SK-N-SH treated with all-trans-retinoic acid at 6 μM for 48 hours (cell line): Measurements from ENCODE around the gene PPIL1.

Experiments used
- ATAC-seq: fragments of 200-7000 bp; cut with Tn5 transposase; 3 replicates; pipeline ENCODE4 v1.9.1; 2020; ENCODE audit warnings: mild to moderate bottlenecking, moderate library complexity
- ARNTL ChIP-seq: fragments of 450-650 bp; formaldehyde crosslinking; IDR thresholded peaks from 2 replicates; pipeline ENCODE4 v1.5.0; 2020; ENCODE audit warnings: low read depth, mild to moderate bottlenecking, moderate library complexity, borderline replicate concordance
- BACH2 ChIP-seq: fragments of 250-450 bp; sonication (Bioruptor Pico); IDR thresholded peaks from 2 replicates; pipeline ENCODE4 v1.9.0; 2021; ENCODE audit warnings: mild to moderate bottlenecking, borderline replicate concordance
- CSDC2 ChIP-seq: fragments of 250-450 bp; sonication (Bioruptor Pico); IDR thresholded peaks from 2 replicates; pipeline ENCODE4 v1.5.0; 2020; ENCODE audit warnings: mild to moderate bottlenecking, moderate library complexity
- ESRRG ChIP-seq: fragments of 250-450 bp; sonication (Bioruptor Pico); IDR thresholded peaks from 2 replicates; pipeline ENCODE4 v1.6.1; 2021; ENCODE audit warnings: mild to moderate bottlenecking
- GLIS3 ChIP-seq: fragments of 250-450 bp; sonication (Bioruptor Pico); IDR thresholded peaks from 2 replicates; pipeline ENCODE4 v1.5.0; 2020; ENCODE audit warnings: mild to moderate bottlenecking, moderate library complexity
- ISL1 ChIP-seq: fragments of 250-450 bp; sonication (Bioruptor Pico); IDR thresholded peaks from 2 replicates; pipeline ENCODE4 v2.1.2; 2022; ENCODE audit warnings: mild to moderate bottlenecking, moderate library complexity
- PATZ1 ChIP-seq: fragments of 250-450 bp; sonication (Bioruptor Pico); IDR thresholded peaks from 2 replicates; pipeline ENCODE4 v1.8.0; 2020; ENCODE audit warnings: mild to moderate bottlenecking, moderate library complexity, borderline replicate concordance
- PPARA ChIP-seq: fragments of 250-450 bp; sonication (Bioruptor Pico); IDR thresholded peaks from 2 replicates; pipeline ENCODE4 v1.5.0; 2020; ENCODE audit warnings: mild to moderate bottlenecking, borderline replicate concordance
- RARB ChIP-seq: fragments of 250-450 bp; sonication (Bioruptor Pico); IDR thresholded peaks from 2 replicates; pipeline ENCODE4 v1.8.0; 2021; ENCODE audit warnings: mild to moderate bottlenecking, moderate library complexity
- SNAI2 ChIP-seq: fragments of 250-450 bp; sonication (Bioruptor Pico); IDR thresholded peaks from 2 replicates; pipeline ENCODE4 v1.5.0; 2020; ENCODE audit warnings: mild to moderate bottlenecking, moderate library complexity
- TCF4 ChIP-seq: fragments of 250-450 bp; sonication (Bioruptor Pico); IDR thresholded peaks from 2 replicates; pipeline ENCODE4 v1.8.0; 2021; ENCODE audit warnings: mild to moderate bottlenecking, moderate library complexity, borderline replicate concordance
- TOX ChIP-seq: fragments of 250-450 bp; sonication (Bioruptor Pico); IDR thresholded peaks from 2 replicates; pipeline ENCODE4 v1.8.0; 2021; ENCODE audit warnings: mild to moderate bottlenecking, moderate library complexity, borderline replicate concordance
- ZC3H10 ChIP-seq: fragments of 250-450 bp; sonication (Bioruptor Pico); IDR thresholded peaks from 2 replicates; pipeline ENCODE4 v1.5.1; 2021; ENCODE audit warnings: mild to moderate bottlenecking, moderate library complexity
- ZFP30 ChIP-seq: fragments of 450-650 bp; formaldehyde crosslinking; IDR thresholded peaks from 2 replicates; pipeline ENCODE4 v1.5.0; 2022; ENCODE audit warnings: mild to moderate bottlenecking, moderate library complexity
- ZNF565 ChIP-seq: fragments of 450-650 bp; formaldehyde crosslinking; conservative IDR thresholded peaks from 2 replicates; pipeline ENCODE4 v1.5.0; 2020; ENCODE audit warnings: low read depth, mild to moderate bottlenecking, moderate library complexity
- ZNF70 ChIP-seq: fragments of 450-650 bp; formaldehyde crosslinking; IDR thresholded peaks from 2 replicates; pipeline ENCODE4 v1.5.0; 2020; ENCODE audit warnings: mild to moderate bottlenecking, moderate library complexity
- ZNF8 ChIP-seq: fragments of 450-650 bp; formaldehyde crosslinking; IDR thresholded peaks from 2 replicates; pipeline ENCODE4 v1.5.0; 2020; ENCODE audit warnings: mild to moderate bottlenecking, moderate library complexity
- TF ChIP-seq, protein P1 (sequence below): fragments of 250-450 bp; sonication (Bioruptor Pico); IDR thresholded peaks from 2 replicates; pipeline ENCODE4 v1.8.0; 2021; ENCODE audit warnings: low read depth, mild to moderate bottlenecking, moderate library complexity, borderline replicate concordance
- TF ChIP-seq, protein P2 (sequence below): fragments of 250-450 bp; sonication (Bioruptor Pico); IDR thresholded peaks from 2 replicates; pipeline ENCODE4 v1.5.1; 2020; ENCODE audit warnings: low read depth, mild to moderate bottlenecking, moderate library complexity
- TF ChIP-seq, protein P3 (sequence below): fragments of 250-450 bp; sonication (Bioruptor Pico); IDR thresholded peaks from 2 replicates; pipeline ENCODE4 v1.5.1; 2021; ENCODE audit warnings: mild to moderate bottlenecking, moderate library complexity

The PPIL1 gene

GRCh38 chr6:36848658-36849441 is 25.8 kb downstream of the PPIL1 start:
- ATAC-seq, result no peak
- no peak for TF ChIP-seq SNAI2 (CRISPR knock-in tag)
- TF ChIP-seq ARNTL (CRISPR knock-in tag), result no peak
- no peak for TF ChIP-seq ZC3H10 (CRISPR knock-in tag)
- TF ChIP-seq ZFP30 (CRISPR knock-in tag), result no peak
- TF ChIP-seq ZNF70, result no peak
- TF ChIP-seq, protein P1, sequence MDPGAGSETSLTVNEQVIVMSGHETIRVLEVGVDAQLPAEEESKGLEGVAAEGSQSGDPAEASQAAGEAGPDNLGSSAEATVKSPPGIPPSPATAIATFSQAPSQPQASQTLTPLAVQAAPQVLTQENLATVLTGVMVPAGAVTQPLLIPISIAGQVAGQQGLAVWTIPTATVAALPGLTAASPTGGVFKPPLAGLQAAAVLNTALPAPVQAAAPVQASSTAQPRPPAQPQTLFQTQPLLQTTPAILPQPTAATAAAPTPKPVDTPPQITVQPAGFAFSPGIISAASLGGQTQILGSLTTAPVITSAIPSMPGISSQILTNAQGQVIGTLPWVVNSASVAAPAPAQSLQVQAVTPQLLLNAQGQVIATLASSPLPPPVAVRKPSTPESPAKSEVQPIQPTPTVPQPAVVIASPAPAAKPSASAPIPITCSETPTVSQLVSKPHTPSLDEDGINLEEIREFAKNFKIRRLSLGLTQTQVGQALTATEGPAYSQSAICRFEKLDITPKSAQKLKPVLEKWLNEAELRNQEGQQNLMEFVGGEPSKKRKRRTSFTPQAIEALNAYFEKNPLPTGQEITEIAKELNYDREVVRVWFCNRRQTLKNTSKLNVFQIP (CRISPR knock-in tag), result no peak
- no peak for TF ChIP-seq ISL1 (CRISPR knock-in tag)
- TF ChIP-seq PATZ1 (CRISPR knock-in tag), result no peak
- TF ChIP-seq GLIS3 (CRISPR knock-in tag), result no peak
- TF ChIP-seq ZNF565 (CRISPR knock-in tag), result no peak
- TF ChIP-seq TOX (CRISPR knock-in tag), result no peak
- TF ChIP-seq, protein P2, sequence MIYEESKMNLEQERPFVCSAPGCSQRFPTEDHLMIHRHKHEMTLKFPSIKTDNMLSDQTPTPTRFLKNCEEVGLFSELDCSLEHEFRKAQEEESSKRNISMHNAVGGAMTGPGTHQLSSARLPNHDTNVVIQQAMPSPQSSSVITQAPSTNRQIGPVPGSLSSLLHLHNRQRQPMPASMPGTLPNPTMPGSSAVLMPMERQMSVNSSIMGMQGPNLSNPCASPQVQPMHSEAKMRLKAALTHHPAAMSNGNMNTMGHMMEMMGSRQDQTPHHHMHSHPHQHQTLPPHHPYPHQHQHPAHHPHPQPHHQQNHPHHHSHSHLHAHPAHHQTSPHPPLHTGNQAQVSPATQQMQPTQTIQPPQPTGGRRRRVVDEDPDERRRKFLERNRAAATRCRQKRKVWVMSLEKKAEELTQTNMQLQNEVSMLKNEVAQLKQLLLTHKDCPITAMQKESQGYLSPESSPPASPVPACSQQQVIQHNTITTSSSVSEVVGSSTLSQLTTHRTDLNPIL (CRISPR knock-in tag), result no peak
- TF ChIP-seq PPARA, result no peak
- TF ChIP-seq, protein P3, sequence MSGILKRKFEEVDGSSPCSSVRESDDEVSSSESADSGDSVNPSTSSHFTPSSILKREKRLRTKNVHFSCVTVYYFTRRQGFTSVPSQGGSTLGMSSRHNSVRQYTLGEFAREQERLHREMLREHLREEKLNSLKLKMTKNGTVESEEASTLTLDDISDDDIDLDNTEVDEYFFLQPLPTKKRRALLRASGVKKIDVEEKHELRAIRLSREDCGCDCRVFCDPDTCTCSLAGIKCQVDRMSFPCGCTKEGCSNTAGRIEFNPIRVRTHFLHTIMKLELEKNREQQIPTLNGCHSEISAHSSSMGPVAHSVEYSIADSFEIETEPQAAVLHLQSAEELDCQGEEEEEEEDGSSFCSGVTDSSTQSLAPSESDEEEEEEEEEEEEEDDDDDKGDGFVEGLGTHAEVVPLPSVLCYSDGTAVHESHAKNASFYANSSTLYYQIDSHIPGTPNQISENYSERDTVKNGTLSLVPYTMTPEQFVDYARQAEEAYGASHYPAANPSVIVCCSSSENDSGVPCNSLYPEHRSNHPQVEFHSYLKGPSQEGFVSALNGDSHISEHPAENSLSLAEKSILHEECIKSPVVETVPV (CRISPR knock-in tag), result no peak

DNA sequence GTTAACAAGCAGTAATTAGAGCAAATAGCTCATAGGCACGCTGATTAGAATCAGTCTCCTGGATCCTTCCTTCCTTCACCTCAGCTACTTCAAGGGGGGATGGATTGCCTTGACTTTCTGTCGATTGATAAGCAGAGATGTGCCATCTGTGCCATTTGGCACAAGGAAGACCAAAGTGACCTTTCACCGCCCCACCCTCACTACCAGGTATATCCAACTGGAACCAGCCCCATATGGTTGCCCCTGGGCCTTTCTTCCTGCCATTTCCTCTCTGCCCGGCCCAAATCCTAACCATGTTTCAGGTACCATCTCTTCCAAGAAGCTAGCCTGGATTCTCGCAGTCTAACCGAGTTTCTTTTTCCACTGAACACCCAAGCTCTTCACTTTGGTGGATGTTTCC is 26.6 kb downstream of the PPIL1 start:
- ATAC-seq, result no peak
- no peak for TF ChIP-seq TCF4 (CRISPR knock-in tag)
- TF ChIP-seq SNAI2 (CRISPR knock-in tag), result no peak
- TF ChIP-seq, protein P1 (CRISPR knock-in tag), result no peak
- TF ChIP-seq TOX (CRISPR knock-in tag), result no peak

GRCh38 chr6:36847152-36847551 is 27.5 kb downstream of the PPIL1 start:
- ATAC-seq, result no peak
- TF ChIP-seq ESRRG, result no peak
- TF ChIP-seq, protein P3 (CRISPR knock-in tag), result no peak
- no peak for TF ChIP-seq PPARA
- TF ChIP-seq TOX (CRISPR knock-in tag), result no peak
- no peak for TF ChIP-seq ZNF8
- no peak for TF ChIP-seq ZNF565 (CRISPR knock-in tag)
- no peak for TF ChIP-seq GLIS3 (CRISPR knock-in tag)
- TF ChIP-seq, protein P2 (CRISPR knock-in tag), result no peak
- TF ChIP-seq BACH2 (CRISPR knock-in tag), result no peak
- TF ChIP-seq, protein P1 (CRISPR knock-in tag), result no peak
- no peak for TF ChIP-seq ZFP30 (CRISPR knock-in tag)
- TF ChIP-seq ARNTL (CRISPR knock-in tag), result no peak
- TF ChIP-seq RARB (CRISPR knock-in tag), result no peak
- TF ChIP-seq TCF4 (CRISPR knock-in tag), result no peak
- TF ChIP-seq CSDC2, result no peak
- no peak for TF ChIP-seq PATZ1 (CRISPR knock-in tag)
- TF ChIP-seq SNAI2 (CRISPR knock-in tag), result no peak
